Tibial artery (tissue), 4 donors: ENCODE measurements around the gene C6orf89.

Source experiments
- DNase-seq, 2 donors: peaks; one replicate each; pipeline ENCODE4 v3.0.0-alpha.2; 2019
- H3K27ac ChIP-seq, 2 donors: fragments of 200-600 bp; sonication (generic) in 1 of 2; 1 replicate in 1 of 2; 2 replicates in 1 of 2; pipeline ENCODE4 v1.5.1; 2018 to 2019; ENCODE audit warnings: mild to moderate bottlenecking in 1 of 2
- H3K27me3 ChIP-seq, 2 donors: fragments of 200-600 bp; sonication (generic) in 1 of 2; one replicate each; pipeline versions ENCODE4 v1.5.1 to v1.6.0; 2016 to 2019
- H3K36me3 ChIP-seq, 3 donors: fragments of 200-600 bp; sonication (generic) in 2 of 3; one replicate each; pipeline ENCODE4 v1.5.1; 2016 to 2019; ENCODE audit warnings: mild to moderate bottlenecking in 2 of 3
- H3K4me1 ChIP-seq, 4 donors: fragments of 200-600 bp; sonication (generic) in 2 of 4; 1 replicate in 3 of 4; 2 replicates in 1 of 4; pipeline ENCODE4 v1.5.1; 2016 to 2019
- H3K4me3 ChIP-seq, 2 donors: fragments of 200-600 bp; sonication (generic) in 1 of 2; 1 replicate in 1 of 2; 2 replicates in 1 of 2; pipeline ENCODE4 v1.5.1; 2018 to 2019; ENCODE audit warnings: mild to moderate bottlenecking in 2 of 2
- H3K9me3 ChIP-seq, 3 donors: fragments of 200-600 bp; sonication (generic) in 1 of 3; one replicate each; pipeline ENCODE4 v1.5.1; 2016 to 2019
- CTCF ChIP-seq, 2 experiments: fragments of 200-600 bp in 1 of 2; fragments of 450-650 bp in 1 of 2; IDR thresholded peaks; one replicate each; pipeline ENCODE4 v1.5.1; 2017 to 2019; ENCODE audit warnings: antibody characterized with exemption in 2 of 2, mild to moderate bottlenecking in 1 of 2, moderate library complexity in 1 of 2
- intact Hi-C: fragments of 100-400 bp; cut with DNase I; formaldehyde crosslinking; loops from one replicate; pipeline ENCODE4 v1.15.0; 2023; ENCODE audit warnings: low total_unique reads

The C6orf89 gene

DNA sequence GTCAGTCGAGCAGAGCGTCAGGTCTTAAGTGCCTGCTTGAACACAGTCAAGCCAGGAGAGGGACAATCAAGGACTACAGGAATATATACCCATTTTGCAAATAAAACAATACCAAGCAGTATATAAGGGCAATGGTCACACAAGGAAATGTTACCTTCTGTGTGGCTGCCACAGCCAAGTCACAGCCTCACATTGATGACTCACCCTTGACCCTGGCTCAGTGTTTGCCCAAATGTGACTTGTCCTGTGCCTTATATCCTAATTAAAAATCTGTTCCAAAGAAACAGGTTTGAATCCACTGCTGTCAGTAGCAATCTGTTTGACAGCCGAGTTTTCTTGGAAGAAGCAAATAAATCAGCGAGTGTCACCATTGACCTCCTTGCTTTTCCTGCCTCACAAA is 34.3 kb downstream of the C6orf89 start:
- peaks cover 3 to 35% (median 21%) of the 10 kb centered on the region in 4 donors for H3K4me1 ChIP-seq
- no peak overlapping the region for H3K27ac ChIP-seq

DNA sequence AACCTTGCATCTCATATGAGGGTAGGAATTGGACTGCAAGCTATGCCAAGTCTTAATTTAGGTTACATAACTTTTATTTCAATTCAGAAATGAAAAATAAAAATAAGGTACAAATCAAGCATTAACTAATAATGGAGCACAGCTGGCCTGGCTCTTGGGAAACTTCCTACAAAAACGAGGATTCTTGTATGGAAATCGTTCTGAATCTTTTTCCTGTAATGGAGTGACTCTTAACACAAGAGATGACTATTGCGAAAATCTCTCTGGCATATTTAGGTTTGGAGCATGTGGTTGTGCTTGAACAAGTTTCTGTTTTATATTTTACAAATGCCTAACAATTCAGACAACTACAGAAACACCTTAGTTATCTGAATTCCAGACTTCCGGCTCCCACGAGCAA is 34.8 kb downstream of the C6orf89 start:
- TF ChIP-seq CTCF (IDR thresholded peaks at IDR 0.05): no peak
- intact Hi-C loops: no loop called here
- Histone ChIP-seq H3K4me1 (peaks cover 3 to 35% (median 21%) of the 10 kb centered on the region in 4 donors), H3K36me3 (peaks cover 16 to 92% (median 51%) of the 10 kb centered on the region in 3 donors), H3K9me3 (no peaks in the 10 kb centered on the region), H3K27me3 (no peaks in the 10 kb centered on the region), H3K4me3 (no peak overlapping the region), H3K27ac (no peak overlapping the region)
- DNase-seq: no peak

More for the DNA sequence above, 34.3 kb downstream of the C6orf89 start:
- no peak for DNase-seq
- Histone ChIP-seq H3K4me3 (no peak overlapping the region), H3K9me3 (no peaks in the 10 kb centered on the region), H3K36me3 (peaks cover 19 to 92% (median 51%) of the 10 kb centered on the region in 3 donors), H3K27me3 (no peaks in the 10 kb centered on the region)
- TF ChIP-seq CTCF (IDR thresholded peaks at IDR 0.05): no peak
- intact Hi-C loops: no loop called here

- no peak overlapping the region for H3K4me3 ChIP-seq
- TF ChIP-seq CTCF (IDR thresholded peaks at IDR 0.05): no peak
- H3K36me3 ChIP-seq: peaks cover 16 to 64% (median 40%) of the 10 kb centered on the region in 3 donors
- intact Hi-C loops: no loop called here
- no peaks in the 10 kb centered on the region for H3K9me3 ChIP-seq
- peaks cover 0 to 23% (median 16%) of the 10 kb centered on the region in 4 donors for H3K4me1 ChIP-seq
- H3K27me3 ChIP-seq: no peaks in the 10 kb centered on the region
- DNase-seq: no peak
- H3K27ac ChIP-seq: no peak overlapping the region
These were observed 38.4 kb downstream of the C6orf89 start for GRCh38 chr6:36924131-36924530.

DNA sequence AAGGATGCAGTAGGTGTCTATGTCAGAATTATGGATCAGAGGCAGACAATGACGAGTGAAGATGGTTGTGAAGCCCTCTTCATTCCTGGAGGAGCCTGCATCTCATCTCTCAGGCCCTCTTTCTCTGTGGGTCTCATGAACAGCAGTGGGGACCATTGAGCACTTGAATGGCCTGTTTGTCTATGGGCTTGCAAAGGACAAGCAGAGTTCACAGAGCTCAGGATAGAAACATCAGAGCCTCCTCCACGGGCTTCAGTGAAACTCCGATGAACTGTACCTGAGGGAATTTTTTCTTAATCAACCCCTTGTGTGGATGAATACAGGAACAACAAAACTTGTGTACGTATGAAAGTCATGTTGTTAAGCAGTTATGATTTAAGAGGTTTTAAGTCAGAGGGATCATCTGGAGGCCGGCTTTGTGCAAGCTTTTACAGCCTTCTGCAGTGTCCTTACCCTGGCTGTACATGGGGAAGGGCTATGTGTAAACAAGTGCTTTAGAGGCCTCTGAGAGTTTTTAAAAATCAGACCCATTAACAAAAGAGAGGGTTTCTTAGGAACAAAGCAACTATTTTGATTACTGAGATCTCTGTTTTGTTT is 39.1 kb downstream of the C6orf89 start:
- Histone ChIP-seq H3K9me3 (no peaks in the 10 kb centered on the region), H3K36me3 (peaks cover 15 to 57% (median 39%) of the 10 kb centered on the region in 3 donors), H3K27ac (no peak overlapping the region), H3K27me3 (no peaks in the 10 kb centered on the region), H3K4me3 (no peak overlapping the region), H3K4me1 (peaks cover 0 to 20% (median 15%) of the 10 kb centered on the region in 4 donors)
- intact Hi-C loops: no loop called here
- TF ChIP-seq CTCF (IDR thresholded peaks at IDR 0.05): no peak
- DNase-seq: no peak

DNA sequence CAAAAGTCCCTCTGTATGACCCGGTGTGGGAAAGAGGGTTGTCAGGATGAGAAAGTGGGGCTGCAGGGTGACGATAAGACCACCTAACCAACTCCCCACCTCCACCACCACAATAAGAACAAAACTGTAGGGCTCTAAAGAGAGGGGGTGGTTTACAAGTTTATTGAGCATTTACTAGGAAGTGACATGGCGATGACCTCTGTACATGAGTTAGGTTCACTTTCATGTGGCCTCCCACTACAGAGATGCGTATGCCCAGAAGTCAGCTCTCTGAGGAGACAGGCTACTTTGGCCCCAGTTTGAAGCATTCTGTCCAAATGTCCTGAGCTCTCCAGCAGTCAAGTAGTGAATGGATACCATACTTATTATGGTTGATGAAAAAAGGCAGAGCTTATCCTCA is 40.1 kb downstream of the C6orf89 start:
- no peak overlapping the region for H3K4me3 ChIP-seq
- no peaks in the 10 kb centered on the region for H3K27me3 ChIP-seq
- H3K27ac ChIP-seq: no peak overlapping the region
- TF ChIP-seq CTCF (IDR thresholded peaks at IDR 0.05): no peak
- no peaks in the 10 kb centered on the region for H3K9me3 ChIP-seq
- H3K36me3 ChIP-seq: peaks cover 10 to 49% (median 34%) of the 10 kb centered on the region in 3 donors
- DNase-seq: no peak
- peaks cover 0 to 20% (median 15%) of the 10 kb centered on the region in 4 donors for H3K4me1 ChIP-seq
- intact Hi-C loops: no loop called here
